ENCODE results near the gene EXOSC2.
A peak's percentile ranks its signal among the peaks of the same experiment; 100 is the strongest.
"Not testable (repeated sequence)": the region's sequence is repeated elsewhere in the genome, so short reads cannot be mapped to it uniquely, and the experiment has no call there.

Gene EXOSC2

GRCh38 chr9:130668196-130668595 lies 25.4 kb upstream of the EXOSC2 start:
- no peak for FAIRE-seq

DNA sequence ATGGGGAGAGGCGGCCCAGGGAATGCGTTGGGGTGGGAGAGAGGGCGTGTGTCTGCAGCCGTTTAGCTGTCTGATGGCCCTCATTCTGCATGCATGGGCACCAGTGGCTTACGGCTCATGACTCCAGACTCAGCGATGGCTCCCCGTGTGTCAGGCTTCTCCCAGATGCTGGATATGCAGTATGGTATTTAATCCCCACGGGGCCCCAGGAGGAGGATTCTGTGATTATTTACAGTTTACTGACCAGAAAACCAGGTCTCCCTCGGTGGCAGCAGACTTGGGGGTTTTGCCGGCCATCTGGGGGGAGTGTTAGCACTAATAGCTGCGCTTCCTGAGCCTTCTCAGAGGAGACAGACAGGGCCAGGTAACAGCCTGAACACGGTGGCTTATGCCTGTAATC lies 24.9 kb upstream of the EXOSC2 start:
- FAIRE-seq = no peak

DNA sequence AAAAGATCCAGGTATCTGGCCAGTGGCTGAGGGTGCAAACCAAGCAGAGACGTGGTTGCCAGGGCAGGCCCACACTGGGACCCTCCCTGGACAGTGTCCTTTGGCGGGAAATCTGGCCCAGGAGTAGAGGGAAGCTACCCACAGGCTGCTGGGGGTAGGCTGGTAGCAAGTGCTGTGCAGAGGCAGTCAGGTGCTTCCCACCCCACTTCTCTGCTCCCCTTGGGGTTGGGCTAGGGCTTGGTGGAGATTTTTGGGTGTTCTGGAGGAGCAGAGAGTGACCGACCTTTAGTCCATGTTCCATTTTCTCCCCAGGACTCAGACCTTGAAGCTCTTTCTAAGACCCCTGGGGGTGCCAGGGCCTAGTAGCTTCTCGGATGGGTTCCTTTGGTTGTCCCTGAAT lies 23.6 kb upstream of the EXOSC2 start:
- no peak for FAIRE-seq

DNA sequence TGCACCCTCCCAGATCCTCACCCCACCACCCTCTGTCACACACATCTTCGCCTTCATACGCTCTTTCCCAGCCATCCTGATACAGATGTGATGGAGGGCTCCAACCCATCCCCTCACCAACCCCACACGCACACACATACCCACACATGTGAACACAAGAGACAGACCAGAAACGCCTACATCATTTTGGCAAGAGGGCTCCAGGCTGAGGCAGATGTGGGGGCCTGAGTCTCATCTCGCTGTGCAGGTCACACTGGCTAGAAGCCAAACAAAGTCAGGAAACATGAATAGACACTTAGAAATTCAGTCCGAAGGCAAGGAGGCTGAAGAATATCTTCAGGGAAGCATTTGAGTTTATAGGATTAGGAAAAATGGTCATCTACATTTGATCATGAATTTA lies 22.9 kb upstream of the EXOSC2 start:
- FAIRE-seq = no peak

DNA sequence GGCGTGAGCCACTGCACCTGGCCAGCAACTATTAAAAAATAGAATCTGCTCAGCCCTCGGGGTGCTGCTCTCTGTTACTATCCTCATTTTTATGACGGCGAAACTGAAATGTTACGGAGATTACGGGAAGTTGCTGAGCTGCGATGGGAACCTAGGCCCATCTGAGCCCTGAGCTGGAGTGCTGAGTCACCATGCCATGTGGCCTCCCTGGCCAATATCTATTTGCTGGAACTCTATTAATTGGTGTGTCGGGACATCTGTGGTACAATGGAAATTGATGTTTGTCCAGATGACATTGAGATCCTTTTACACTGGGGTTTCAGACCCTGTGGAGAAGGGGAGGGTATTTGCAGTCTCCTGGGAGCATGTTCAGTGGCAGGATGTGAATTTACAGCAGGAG lies 21.1 kb upstream of the EXOSC2 start:
- no peak for FAIRE-seq

GRCh38 chr9:130672933-130673615 lies 20.5 kb upstream of the EXOSC2 start:
- no peak for FAIRE-seq

DNA sequence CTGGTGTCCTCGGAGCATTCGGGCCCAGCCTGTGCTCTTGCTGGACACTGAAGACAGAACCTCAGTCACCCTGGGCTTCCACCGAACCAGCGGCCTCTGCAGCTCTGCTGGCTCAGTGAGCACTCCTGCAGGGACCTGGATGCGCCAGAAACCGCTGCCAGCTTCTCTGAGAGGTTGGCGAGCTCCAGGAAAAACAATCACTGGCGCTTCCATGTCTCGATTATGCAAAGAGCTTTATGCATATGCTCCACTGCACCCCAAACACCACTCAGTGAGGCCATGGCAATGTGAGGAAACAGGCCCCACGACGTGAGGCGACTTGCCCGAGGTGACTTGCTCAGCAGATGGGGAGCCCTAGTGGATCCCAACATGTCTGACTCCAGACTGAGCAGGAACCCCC lies 18.2 kb upstream of the EXOSC2 start:
- FAIRE-seq = no peak

GRCh38 chr9:130677252-130677651 lies 16.3 kb upstream of the EXOSC2 start:
- no peak for FAIRE-seq

DNA sequence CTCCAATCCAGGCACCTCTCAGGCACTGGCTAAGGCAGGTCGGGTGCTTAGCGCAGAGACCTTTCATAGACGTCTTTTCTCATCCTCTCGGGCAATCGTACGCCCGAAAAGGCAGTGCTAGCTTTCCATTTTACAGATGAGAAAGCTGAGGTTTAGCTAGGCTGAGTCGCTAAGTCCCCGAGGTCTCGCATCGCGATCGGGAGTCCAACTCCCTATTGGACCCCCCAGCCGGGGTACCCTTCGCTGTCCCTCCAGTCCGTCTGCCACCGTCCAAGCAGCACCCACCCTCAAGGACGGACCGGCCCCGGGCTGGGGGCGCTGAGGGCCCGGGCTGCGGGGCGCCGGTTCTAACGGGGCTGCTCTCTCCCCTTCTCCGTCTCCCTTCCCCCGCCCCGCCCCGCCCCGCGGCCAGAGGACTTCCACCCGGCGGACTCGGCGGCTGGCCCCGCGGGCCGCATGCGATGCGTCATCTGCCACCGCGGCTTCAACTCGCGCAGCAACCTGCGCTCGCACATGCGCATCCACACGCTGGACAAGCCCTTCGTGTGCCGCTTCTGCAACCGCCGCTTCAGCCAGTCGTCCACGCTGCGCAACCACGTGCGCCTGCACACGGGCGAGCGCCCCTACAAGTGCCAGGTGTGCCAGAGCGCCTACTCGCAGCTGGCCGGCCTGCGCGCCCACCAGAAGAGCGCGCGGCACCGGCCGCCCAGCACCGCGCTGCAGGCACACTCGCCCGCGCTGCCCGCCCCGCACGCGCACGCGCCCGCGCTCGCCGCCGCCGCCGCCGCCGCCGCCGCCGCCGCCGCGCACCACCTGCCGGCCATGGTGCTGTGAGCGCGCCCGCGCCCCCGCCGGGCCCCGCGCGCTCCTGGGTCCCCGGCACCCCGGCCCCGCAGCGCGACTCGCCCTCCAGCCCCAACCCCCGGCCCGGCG lies 12.5 kb upstream of the EXOSC2 start:
- no peak for FAIRE-seq

GRCh38 chr9:130681769-130682420 lies 11.7 kb upstream of the EXOSC2 start:
- no peak for FAIRE-seq

- FAIRE-seq = peak; percentile 94
Observed at GRCh38 chr9:130682421-130683121, 11.0 kb upstream of the EXOSC2 start.

DNA sequence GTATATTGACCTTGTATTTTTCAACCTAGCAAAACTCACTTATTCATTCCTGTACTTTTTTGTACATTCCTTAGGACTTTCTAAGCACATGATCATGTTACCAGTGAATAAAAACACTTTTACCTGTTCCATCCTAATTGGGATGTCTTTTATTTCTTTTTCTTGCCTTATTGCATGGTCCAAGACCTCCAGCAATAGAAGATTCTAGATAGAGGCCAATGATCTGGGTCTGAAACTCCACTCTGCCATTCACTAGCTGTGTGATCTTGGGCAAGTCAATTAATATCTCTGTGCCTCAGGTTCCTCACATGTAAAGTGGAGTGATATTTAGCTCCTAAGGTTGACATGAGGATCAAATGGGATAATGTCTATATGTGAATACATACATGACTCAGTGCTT lies 8.5 kb upstream of the EXOSC2 start:
- no peak for FAIRE-seq

- FAIRE-seq = not testable (repeated sequence)
Observed at GRCh38 chr9:130685945-130686344, 7.6 kb upstream of the EXOSC2 start.

DNA sequence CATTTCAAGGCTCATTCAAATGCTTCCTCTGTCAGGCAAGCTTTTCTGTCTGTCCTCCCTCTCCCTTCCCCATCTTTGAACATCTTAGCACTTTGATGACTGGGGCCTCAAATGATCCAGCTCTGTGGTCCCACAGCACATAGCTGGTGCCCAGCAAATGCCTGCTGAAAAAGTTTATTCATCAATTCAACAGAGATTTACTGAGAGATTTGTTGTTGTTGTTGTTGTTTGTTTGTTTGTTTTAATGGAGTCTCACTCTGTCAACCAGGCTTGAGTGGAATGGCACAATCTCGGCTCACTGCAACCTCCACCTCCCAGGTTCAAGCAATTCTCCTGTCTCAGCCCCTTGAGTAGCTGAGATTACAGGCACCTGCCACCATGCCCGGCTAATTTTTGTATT lies 6.0 kb upstream of the EXOSC2 start:
- FAIRE-seq = no peak

DNA sequence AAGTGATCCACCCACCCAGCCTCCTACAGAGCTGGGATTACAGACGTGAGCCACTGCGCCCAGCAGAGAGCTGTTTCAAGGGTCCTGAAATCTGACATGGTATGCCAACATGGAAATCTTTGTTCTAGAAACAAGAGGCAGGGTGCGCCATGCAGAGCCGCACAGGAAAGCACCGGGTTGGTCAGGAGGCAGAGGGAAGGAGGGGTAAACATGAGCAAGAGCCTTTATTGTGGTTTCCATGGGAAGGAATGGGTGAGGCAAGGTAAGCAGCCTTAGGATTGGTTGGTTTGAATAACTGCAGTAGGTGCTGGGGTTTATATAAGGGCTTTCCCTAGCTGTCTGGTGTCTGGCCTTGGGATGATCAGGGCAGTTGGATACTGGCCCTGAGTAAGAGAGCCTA lies 5.5 kb upstream of the EXOSC2 start:
- no peak for FAIRE-seq

DNA sequence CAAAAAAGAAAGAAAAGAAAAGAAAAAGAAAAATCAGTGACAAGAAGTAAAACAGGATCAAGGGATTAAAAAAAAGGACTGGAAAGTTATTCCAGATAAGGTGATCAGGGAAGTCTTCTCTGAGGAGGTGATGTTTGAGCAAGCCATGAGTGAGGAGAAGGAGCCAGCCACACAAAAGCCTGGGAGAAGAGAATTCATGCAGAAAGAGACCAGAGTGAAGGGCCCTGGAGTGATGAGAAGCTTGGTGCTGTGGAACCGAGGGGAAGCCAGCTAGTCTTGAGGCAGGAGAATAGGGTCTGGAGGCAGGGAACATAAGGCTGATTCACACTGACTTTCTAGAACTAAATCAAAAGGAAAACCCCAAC lies 4.0 kb upstream of the EXOSC2 start:
- FAIRE-seq = no peak

- peak; percentile 98 for FAIRE-seq
Observed at GRCh38 chr9:130689937-130690700, 3.5 kb upstream of the EXOSC2 start.

DNA sequence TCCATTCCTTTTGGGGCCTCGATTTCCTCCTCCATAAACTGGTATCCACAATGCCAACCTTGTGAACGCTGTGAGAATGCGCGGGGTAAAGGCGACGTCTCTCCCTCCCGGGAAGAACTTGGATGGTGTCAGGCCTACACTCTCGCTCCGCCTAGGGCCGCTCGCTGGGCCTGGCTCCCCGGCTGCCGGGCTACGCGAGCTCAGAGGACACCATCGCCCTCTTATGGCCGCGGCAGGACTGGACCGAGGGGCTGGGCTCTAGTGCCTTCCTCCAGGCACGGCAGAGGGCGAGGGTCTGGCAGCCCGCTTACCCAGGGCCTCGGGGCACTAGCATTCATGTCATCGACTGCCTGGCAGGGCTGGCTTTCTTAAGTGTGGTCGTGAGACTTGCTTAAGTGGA lies 1.3 kb upstream of the EXOSC2 start:
- FAIRE-seq = no peak

DNA sequence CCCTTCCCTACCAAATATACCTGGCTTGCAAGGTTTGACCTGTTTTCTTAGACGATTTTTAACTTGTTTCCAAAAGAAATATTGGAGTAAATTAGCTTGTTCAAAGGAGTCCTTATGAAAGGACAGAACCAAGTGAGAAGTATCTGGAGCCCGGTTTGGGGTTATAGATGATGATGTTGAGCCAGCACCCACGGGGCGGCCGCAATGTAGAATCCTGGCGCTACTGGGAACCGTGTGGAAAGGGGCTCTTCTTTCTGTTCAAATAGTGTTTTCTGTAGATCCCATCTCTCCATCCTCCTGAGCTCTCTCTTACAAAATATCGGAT lies 517 bp upstream of the EXOSC2 start:
- FAIRE-seq = no peak

GRCh38 chr9:130694205-130694604 lies 625 bp downstream of the EXOSC2 start:
- FAIRE-seq = no peak

DNA sequence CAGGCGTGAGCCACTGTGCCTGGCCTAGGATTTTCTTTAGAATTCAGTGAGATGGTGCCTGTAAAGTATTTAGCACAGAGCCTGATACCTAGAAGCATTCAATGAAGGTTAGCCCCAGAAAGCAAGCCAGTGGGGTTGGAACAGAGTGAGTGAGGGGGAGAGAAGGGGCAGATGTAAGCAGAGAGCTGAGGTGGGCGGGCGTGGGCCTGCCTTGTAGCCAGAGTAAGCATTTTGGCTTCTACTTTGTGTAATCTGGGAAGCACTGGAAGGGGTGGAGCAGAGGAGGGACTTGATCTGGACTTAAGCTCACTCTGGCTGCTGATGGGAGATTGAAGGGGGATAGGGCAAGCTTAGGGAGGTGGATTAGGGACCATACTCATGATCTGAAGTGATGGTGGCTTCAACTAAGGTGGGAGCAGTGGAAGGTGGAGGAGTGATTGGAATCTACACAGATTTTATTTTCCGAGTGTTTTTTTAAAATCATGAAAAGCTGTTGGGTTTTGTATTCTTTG lies 2.6 kb downstream of the EXOSC2 start:
- no peak for FAIRE-seq

GRCh38 chr9:130696996-130697395 lies 3.4 kb downstream of the EXOSC2 start:
- FAIRE-seq = no peak
